Hair follicle dermal papilla cell (primary cell): ENCODE results near the gene TMEM170A. TPM values are rescaled to one million over a fixed set of nuclear protein-coding genes. Genes with fewer than 3 reads are reported as not detected.

Source experiments
- small RNA-seq: library from RNA; depleted of rRNA; stranded (forward); fragments of <200 nt; gene quantifications from one replicate; pipeline ENCODE3, GENCODE V24; 2012
- total RNA-seq: library from RNA; depleted of rRNA; stranded (reverse); fragments of >200 nt; gene quantifications from 2 replicates; pipeline ENCODE4 v1.2.3, GENCODE V29; 2012

The TMEM170A gene
- 12.6 and 14.1 TPM in 2 replicates for total RNA-seq

DNA sequence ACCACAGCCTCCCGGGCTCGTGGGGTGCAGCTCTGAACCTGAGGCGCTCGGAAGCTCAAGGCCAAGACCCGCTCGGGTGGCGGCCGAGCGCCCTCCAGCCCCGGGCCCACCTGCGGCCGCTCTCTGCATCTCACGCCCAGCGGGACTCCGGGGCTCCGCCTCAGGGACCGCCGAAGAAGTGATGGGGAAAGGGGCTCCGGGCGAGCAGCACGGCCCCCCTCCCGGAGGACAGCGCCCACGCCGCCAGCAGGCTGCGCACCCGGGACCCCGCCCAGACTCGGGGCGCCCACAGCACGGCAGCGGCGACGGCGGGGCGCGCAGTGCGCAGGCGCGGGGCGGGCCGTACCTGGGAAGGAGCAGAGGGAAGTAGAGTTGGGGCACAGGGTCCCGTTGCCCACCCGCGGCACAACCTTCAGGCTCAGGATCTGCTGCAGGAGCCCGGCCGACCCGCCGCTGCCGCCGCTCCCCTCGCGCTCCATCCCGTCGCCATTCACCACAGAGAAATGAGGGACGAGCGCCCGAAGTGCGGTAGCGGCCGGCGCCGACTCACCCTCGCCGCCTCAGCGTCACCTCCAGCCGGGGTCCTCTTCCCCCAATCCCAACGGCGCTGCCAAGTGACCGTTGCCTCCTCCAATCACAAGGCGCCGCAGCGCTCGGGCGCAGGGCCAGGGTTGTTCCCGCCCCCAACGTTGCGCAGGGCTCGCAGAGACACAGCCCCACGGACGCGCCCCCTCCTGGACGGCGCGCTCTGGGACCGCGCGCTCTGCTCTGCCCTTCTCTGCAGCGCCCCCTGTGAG is at the start of gene TMEM170A:
Gene TMEM170A (minus strand): TSS at position 568 of the 797 bp plus-strand sequence. CDS start 89 bp downstream, at position 479.

GRCh38 chr16:75495076-75495674 is 30.7 kb upstream of the TMEM170A start, which contains the start of gene CHST6:
CHST6 (minus strand) TSS chr16:75495441; CDS start chr16:75479828, 15,613 bp downstream.

GRCh38 chr16:75432828-75433731 is 31.4 kb downstream of the TMEM170A start, which contains the start of gene CFDP1:
CFDP1 (minus strand) TSS chr16:75433503; CDS start chr16:75433352, 151 bp downstream.

Small RNA genes lying within 50 kb of the gene (small RNA-seq; reads per million reads assigned to genes)
- not detected for gene RF00598

Other genes with a start within 250 kb of the TMEM170A start
- gene CTRB1, start 245.7 kb downstream of the TMEM170A start, total RNA-seq, result not detected in 2 replicates
- 117 and 128 TPM in 2 replicates for gene BCAR1, start 213.1 kb downstream of the TMEM170A start, total RNA-seq
- gene CFDP1, start 31.2 kb downstream of the TMEM170A start, total RNA-seq, result 29.1 and 32.0 TPM in 2 replicates
- gene CHST6, start 30.8 kb upstream of the TMEM170A start, total RNA-seq, result 0.73 and 1.3 TPM in 2 replicates
- gene CHST5, start 71.4 kb upstream of the TMEM170A start, total RNA-seq, result 0.49 TPM in 1 of 2 replicates, not detected in the other
- gene TMEM231, start 91.6 kb upstream of the TMEM170A start, total RNA-seq, result 15.3 and 16.2 TPM in 2 replicates
- 27.3 and 34.5 TPM in 2 replicates for gene GABARAPL2, start 101.7 kb upstream of the TMEM170A start, total RNA-seq
- 45.4 and 49.3 TPM in 2 replicates for gene ADAT1, start 158.6 kb upstream of the TMEM170A start, total RNA-seq
- gene KARS1, start 183.0 kb upstream of the TMEM170A start, total RNA-seq, result 104 and 112 TPM in 2 replicates
- gene TERF2IP, start 183.1 kb upstream of the TMEM170A start, total RNA-seq, result 32.5 and 38.9 TPM in 2 replicates
- gene CPHXL2, start 212.3 kb upstream of the TMEM170A start, total RNA-seq, result not detected in 2 replicates
- gene DUXB, start 236.8 kb upstream of the TMEM170A start, total RNA-seq, result not detected in 2 replicates